ENCODE measurements around the gene SCG2.

The SCG2 gene

GRCh38 chr2:223576873-223577272 lies 25.3 kb downstream of the SCG2 start:
- no peak for DNase-seq (ENCODE audit: low spot score)

- DNase-seq (ENCODE audit: low spot score), result no peak
Observed at GRCh38 chr2:223570784-223571183, 31.4 kb downstream of the SCG2 start.

- no peak for DNase-seq (ENCODE audit: low spot score)
Observed at GRCh38 chr2:223566396-223566795, 35.8 kb downstream of the SCG2 start.

- DNase-seq (ENCODE audit: low spot score), result no peak
Observed at GRCh38 chr2:223563462-223563861, 38.7 kb downstream of the SCG2 start.

GRCh38 chr2:223562078-223562477 lies 40.1 kb downstream of the SCG2 start:
- DNase-seq (ENCODE audit: low spot score), result no peak

- DNase-seq (ENCODE audit: low spot score), result no peak
Observed at GRCh38 chr2:223560749-223561435, 41.3 kb downstream of the SCG2 start.

- no peak for DNase-seq (ENCODE audit: low spot score)
Observed at GRCh38 chr2:223558970-223559369, 43.2 kb downstream of the SCG2 start.

- no peak for DNase-seq (ENCODE audit: low spot score)
Observed at GRCh38 chr2:223554923-223555322, 47.2 kb downstream of the SCG2 start.

- no peak for DNase-seq (ENCODE audit: low spot score)
Observed at GRCh38 chr2:223549215-223549614, 52.9 kb downstream of the SCG2 start.

- no peak for DNase-seq (ENCODE audit: low spot score)
Observed at GRCh38 chr2:223548194-223548593, 54.0 kb downstream of the SCG2 start.

All from CD4-positive, alpha-beta T cell treated with Interleukin-2 at 100 ng/mL for 4 hours (primary cell).